Panc1 (cell line): ENCODE results near the gene LSS. TPM values are rescaled to one million over a fixed set of nuclear protein-coding genes. Genes with fewer than 3 reads are reported as not detected.

Experiments
- ATAC-seq: fragments of 200-7000 bp; cut with Tn5 transposase; 2 replicates; pipeline ENCODE4 v1.9.1; 2020; ENCODE audit warnings: mild to moderate bottlenecking, moderate library complexity
- BruUV-seq: library from RNA; stranded (reverse); fragments of 400-500 nt; replicated peaks from 2 replicates; lab custom pipeline; 2021; lab: Mats Ljungman, UMichigan
- CTCF ChIA-PET: fragments of 300-600 bp; sonication (Branson Sonifier 250); formaldehyde crosslinking; loops from one replicate; lab custom pipeline; 2022; ENCODE audit warnings: antibody characterized with exemption; lab: Charles Lee
- POLR2A ChIA-PET: fragments of 300-600 bp; sonication (Branson Sonifier 250); formaldehyde crosslinking; loops from one replicate; lab custom pipeline; 2022; ENCODE audit warnings: antibody characterized with exemption; lab: Charles Lee
- DNase-seq: peaks from one replicate; pipeline ENCODE4 v3.0.0-alpha.2; 2010; ENCODE audit warnings: low read depth, low spot score
- H3K27ac ChIP-seq: 2 replicates; pipeline ENCODE4 v1.5.1; 2011; ENCODE audit warnings: mild to moderate bottlenecking, low read length, inconsistent platforms
- H3K27me3 ChIP-seq: fragments of 200-500 bp; sonication (Bioruptor generic); 2 replicates; pipeline ENCODE4 v1.6.0; 2014; ENCODE audit warnings: low read length, inconsistent platforms; ENCODE audit not compliant: control insufficient read depth, insufficient read depth
- H3K36me3 ChIP-seq: fragments of 200-500 bp; sonication (Bioruptor generic); 2 replicates; pipeline ENCODE4 v1.5.1; 2014; ENCODE audit warnings: inconsistent platforms, mild to moderate bottlenecking, low read length, moderate library complexity; ENCODE audit not compliant: control insufficient read depth, insufficient read depth
- H3K4me1 ChIP-seq: 2 replicates; pipeline ENCODE4 v1.5.1; 2011; ENCODE audit warnings: inconsistent platforms, mild to moderate bottlenecking, low read length, moderate library complexity; ENCODE audit not compliant: control insufficient read depth, insufficient read depth
- H3K4me3 ChIP-seq, 2 experiments: 2 replicates each; pipeline ENCODE4 v1.5.1; 2011 to 2012; ENCODE audit warnings: low read depth in 2 of 2, low read length in 2 of 2, mild to moderate bottlenecking in 2 of 2, inconsistent platforms in 1 of 2, moderate library complexity in 1 of 2
- H3K9me3 ChIP-seq: fragments of 200-500 bp; sonication (Bioruptor generic); 2 replicates; pipeline ENCODE4 v1.5.1; 2014; ENCODE audit warnings: low read depth, mild to moderate bottlenecking, inconsistent platforms, low read length, moderate library complexity; ENCODE audit not compliant: control insufficient read depth, insufficient read depth
- POLR2AphosphoS5 ChIP-seq: IDR thresholded peaks from 2 replicates; pipeline ENCODE4 v1.6.1; 2012; ENCODE audit warnings: mild to moderate bottlenecking, low read depth, low read length, moderate library complexity
- SIN3A ChIP-seq: IDR thresholded peaks from 2 replicates; pipeline ENCODE4 v1.6.1; 2012; ENCODE audit warnings: low read depth, mild to moderate bottlenecking, low read length, moderate library complexity, borderline replicate concordance; ENCODE audit not compliant: insufficient read depth
- TCF7L2 ChIP-seq: IDR thresholded peaks from 2 replicates; pipeline ENCODE4 v1.6.1; 2011; ENCODE audit warnings: mild to moderate bottlenecking, low read depth, low read length, inconsistent platforms
- in situ Hi-C: cut with HindIII; loops from 2 replicates; pipeline ENCODE4 v1.10.0; 2016; ENCODE audit warnings: low sequenced_read_pairs, low pct_unique_long_range_greater_than_20kb
- intact Hi-C: fragments of 100-400 bp; cut with micrococcal nuclease; formaldehyde crosslinking; loops from one replicate; pipeline ENCODE4 v1.10.0; 2022; ENCODE audit not compliant: unreplicated experiment
- total RNA-seq: library from RNA; stranded (reverse); gene quantifications from one replicate; pipeline ENCODE4 v1.2.1, GENCODE V29; 2021; ENCODE audit not compliant: unreplicated experiment
- TF ChIP-seq, protein P1 (sequence below): fragments of 450-650 bp; IDR thresholded peaks from 2 replicates; pipeline ENCODE4 v1.5.1; 2017; ENCODE audit warnings: mild to moderate bottlenecking
- TF ChIP-seq, protein P2 (sequence below), 2 experiments: IDR thresholded peaks; 2 replicates each; pipeline ENCODE4 v1.6.1; 2011 to 2012; ENCODE audit warnings: low read depth in 2 of 2, control low read depth in 1 of 2, low read length in 1 of 2, mild to moderate bottlenecking in 1 of 2, moderate library complexity in 1 of 2; ENCODE audit not compliant: insufficient read depth in 1 of 2

Gene LSS
- total RNA-seq, 1 experiment from 2014 or later: 111 TPM

DNA sequence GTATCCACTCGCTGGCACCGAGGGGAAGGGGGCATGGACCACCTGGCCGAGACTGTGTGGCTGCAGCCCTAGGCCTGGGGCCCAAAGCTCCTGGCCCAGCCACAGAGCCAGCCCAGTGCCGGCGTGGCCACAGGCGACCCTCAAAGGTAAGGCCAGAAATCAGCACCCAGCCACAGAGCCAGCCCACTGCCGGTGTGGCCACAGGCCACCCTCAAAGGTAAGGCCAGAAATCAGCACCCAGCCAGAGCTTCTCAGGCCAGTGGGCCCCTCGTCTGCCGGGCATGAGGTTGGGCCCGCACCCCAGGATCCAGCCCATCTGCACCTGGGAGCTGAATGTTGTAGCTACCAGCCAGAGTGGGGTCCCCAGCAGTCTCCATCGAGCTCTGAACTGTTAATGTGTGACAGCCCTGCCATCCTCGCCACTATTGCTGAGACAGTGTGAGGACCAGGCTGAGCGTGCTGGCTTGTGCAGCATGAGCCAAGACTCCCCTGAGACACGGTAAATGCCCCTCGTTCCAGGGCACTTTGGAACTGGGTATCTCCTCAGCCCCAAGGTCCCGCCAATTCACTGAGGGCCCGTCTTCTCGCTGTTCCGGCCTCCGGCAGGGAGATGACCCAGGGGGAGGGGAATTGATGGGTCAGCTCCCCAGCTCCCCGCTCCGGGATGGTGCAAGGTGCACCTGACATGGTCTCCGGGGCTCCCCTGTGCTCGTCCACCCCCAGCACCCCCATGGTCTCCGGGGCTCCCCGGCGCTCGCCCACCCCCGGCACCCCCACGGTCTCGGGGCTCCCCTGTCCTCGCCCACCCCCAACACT is 68.5 kb downstream of the LSS start:
- Histone ChIP-seq H3K4me1 (no peaks in the 10 kb centered on the region), H3K36me3 (no peaks in the 10 kb centered on the region), H3K27me3 (no peaks in the 10 kb centered on the region), H3K27ac (no peak overlapping the region), H3K9me3 (no peaks in the 10 kb centered on the region), H3K4me3 (no peak overlapping the region)
- ATAC-seq (no peak), DNase-seq (no peak)
- ChIA-PET POLR2A (no interaction called here), CTCF (no interaction called here)
- TF ChIP-seq SIN3A: no peak
- TF ChIP-seq, protein P1, sequence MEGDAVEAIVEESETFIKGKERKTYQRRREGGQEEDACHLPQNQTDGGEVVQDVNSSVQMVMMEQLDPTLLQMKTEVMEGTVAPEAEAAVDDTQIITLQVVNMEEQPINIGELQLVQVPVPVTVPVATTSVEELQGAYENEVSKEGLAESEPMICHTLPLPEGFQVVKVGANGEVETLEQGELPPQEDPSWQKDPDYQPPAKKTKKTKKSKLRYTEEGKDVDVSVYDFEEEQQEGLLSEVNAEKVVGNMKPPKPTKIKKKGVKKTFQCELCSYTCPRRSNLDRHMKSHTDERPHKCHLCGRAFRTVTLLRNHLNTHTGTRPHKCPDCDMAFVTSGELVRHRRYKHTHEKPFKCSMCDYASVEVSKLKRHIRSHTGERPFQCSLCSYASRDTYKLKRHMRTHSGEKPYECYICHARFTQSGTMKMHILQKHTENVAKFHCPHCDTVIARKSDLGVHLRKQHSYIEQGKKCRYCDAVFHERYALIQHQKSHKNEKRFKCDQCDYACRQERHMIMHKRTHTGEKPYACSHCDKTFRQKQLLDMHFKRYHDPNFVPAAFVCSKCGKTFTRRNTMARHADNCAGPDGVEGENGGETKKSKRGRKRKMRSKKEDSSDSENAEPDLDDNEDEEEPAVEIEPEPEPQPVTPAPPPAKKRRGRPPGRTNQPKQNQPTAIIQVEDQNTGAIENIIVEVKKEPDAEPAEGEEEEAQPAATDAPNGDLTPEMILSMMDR: no peak
- no peak for TF ChIP-seq TCF7L2
- TF ChIP-seq, protein P2, sequence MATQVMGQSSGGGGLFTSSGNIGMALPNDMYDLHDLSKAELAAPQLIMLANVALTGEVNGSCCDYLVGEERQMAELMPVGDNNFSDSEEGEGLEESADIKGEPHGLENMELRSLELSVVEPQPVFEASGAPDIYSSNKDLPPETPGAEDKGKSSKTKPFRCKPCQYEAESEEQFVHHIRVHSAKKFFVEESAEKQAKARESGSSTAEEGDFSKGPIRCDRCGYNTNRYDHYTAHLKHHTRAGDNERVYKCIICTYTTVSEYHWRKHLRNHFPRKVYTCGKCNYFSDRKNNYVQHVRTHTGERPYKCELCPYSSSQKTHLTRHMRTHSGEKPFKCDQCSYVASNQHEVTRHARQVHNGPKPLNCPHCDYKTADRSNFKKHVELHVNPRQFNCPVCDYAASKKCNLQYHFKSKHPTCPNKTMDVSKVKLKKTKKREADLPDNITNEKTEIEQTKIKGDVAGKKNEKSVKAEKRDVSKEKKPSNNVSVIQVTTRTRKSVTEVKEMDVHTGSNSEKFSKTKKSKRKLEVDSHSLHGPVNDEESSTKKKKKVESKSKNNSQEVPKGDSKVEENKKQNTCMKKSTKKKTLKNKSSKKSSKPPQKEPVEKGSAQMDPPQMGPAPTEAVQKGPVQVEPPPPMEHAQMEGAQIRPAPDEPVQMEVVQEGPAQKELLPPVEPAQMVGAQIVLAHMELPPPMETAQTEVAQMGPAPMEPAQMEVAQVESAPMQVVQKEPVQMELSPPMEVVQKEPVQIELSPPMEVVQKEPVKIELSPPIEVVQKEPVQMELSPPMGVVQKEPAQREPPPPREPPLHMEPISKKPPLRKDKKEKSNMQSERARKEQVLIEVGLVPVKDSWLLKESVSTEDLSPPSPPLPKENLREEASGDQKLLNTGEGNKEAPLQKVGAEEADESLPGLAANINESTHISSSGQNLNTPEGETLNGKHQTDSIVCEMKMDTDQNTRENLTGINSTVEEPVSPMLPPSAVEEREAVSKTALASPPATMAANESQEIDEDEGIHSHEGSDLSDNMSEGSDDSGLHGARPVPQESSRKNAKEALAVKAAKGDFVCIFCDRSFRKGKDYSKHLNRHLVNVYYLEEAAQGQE (IDR thresholded peaks at IDR 0.05; ENCODE audit: insufficient read depth in 1 of 2, low read depth in 2 of 2, low read length in 1 of 2): no peak
- no peak for TF ChIP-seq POLR2AphosphoS5
- intact Hi-C loops: no loop called here
- in situ Hi-C loops: no loop called here
- BruUV-seq: no TSS peak

DNA sequence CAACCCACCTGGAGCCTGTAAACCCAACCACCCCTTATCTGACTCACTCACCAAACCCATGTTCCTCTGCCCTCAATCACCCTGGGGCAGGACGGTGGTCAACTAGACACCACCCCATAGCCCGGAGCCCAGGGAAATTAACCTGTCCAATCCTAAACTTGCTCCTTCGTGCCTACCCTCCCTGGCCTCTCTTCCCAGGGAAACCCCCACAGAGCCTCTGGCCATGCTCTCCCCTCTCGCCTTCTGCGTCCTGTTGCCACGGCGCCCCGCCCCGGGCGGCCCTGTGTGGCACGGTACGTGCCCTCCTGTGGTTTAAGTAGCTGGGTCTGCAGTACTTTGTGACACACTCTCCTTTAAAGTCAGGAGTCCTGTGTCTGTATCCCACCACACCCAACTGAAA is 69.2 kb downstream of the LSS start:
- in situ Hi-C loops: no loop called here
- Histone ChIP-seq H3K4me3 (no peak overlapping the region), H3K27me3 (no peaks in the 10 kb centered on the region), H3K36me3 (no peaks in the 10 kb centered on the region), H3K9me3 (no peaks in the 10 kb centered on the region), H3K27ac (no peak overlapping the region), H3K4me1 (no peaks in the 10 kb centered on the region)
- ChIA-PET POLR2A (no interaction called here), CTCF (no interaction called here)
- no TSS peak for BruUV-seq
- DNase-seq (no peak), ATAC-seq (no peak)
- TF ChIP-seq TCF7L2: no peak
- TF ChIP-seq, protein P1: no peak
- TF ChIP-seq, protein P2 (IDR thresholded peaks at IDR 0.05; ENCODE audit: insufficient read depth in 1 of 2, low read depth in 2 of 2, low read length in 1 of 2): no peak
- TF ChIP-seq POLR2AphosphoS5: no peak
- intact Hi-C loops: no loop called here
